Keratinocyte (primary cell): ENCODE measurements around the gene RAP1GAP2. TPM values are rescaled to one million over a fixed set of nuclear protein-coding genes. Genes with fewer than 3 reads are reported as not detected.

ENCODE experiments used
- DNase-seq: peaks from one replicate; pipeline ENCODE4 v3.0.0-alpha.2; 2011; ENCODE audit warnings: low read depth, missing footprints, low spot score
- FAIRE-seq: peaks from 2 replicates; lab custom pipeline; 2011; peaks lifted over from hg19 to GRCh38; lab: Jason Lieb, UNC
- H2AFZ ChIP-seq: 2 replicates; pipeline ENCODE4 v1.6.0; 2012; ENCODE audit warnings: low read length, control low read depth, inconsistent platforms; ENCODE audit not compliant: control insufficient read depth
- H3K27ac ChIP-seq: 2 replicates; pipeline ENCODE4 v1.5.1; 2011; ENCODE audit warnings: low read length; ENCODE audit not compliant: control insufficient read depth, insufficient read depth
- H3K27me3 ChIP-seq: 3 replicates; pipeline ENCODE4 v1.6.0; 2011; ENCODE audit warnings: low read length; ENCODE audit not compliant: control insufficient read depth, insufficient read depth; ENCODE audit errors: extremely low read depth
- H3K36me3 ChIP-seq, 2 experiments: 2 replicates in 1 of 2; 3 replicates in 1 of 2; pipeline ENCODE4 v1.5.1; 2011; ENCODE audit warnings: low read length in 2 of 2, mild to moderate bottlenecking in 1 of 2; ENCODE audit not compliant: control insufficient read depth in 2 of 2, insufficient read depth in 2 of 2; ENCODE audit errors: extremely low read depth in 1 of 2
- H3K4me1 ChIP-seq: 3 replicates; pipeline ENCODE4 v1.5.1; 2011; ENCODE audit warnings: low read length; ENCODE audit not compliant: control insufficient read depth, insufficient read depth; ENCODE audit errors: extremely low read depth
- H3K4me2 ChIP-seq: 3 replicates; pipeline ENCODE4 v1.6.0; 2011; ENCODE audit warnings: low read depth, low read length; ENCODE audit not compliant: control insufficient read depth, insufficient read depth; ENCODE audit errors: extremely low read depth
- H3K4me3 ChIP-seq, 3 experiments: fragments of 200-600 bp in 1 of 3; sonication (generic) in 1 of 3; 2 replicates in 2 of 3; 3 replicates in 1 of 3; pipeline ENCODE4 v1.5.1; 2011 to 2016; ENCODE audit warnings: low read length in 3 of 3, mild to moderate bottlenecking in 3 of 3, control low read depth in 2 of 3, inconsistent platforms in 1 of 3, low read depth in 1 of 3, mixed read lengths in 1 of 3, mixed run types in 1 of 3, moderate library complexity in 1 of 3; ENCODE audit not compliant: control insufficient read depth in 2 of 3, insufficient read depth in 2 of 3; ENCODE audit errors: extremely low read depth in 1 of 3
- H3K79me2 ChIP-seq: 2 replicates; pipeline ENCODE4 v1.6.0; 2012; ENCODE audit warnings: low read length; ENCODE audit not compliant: control insufficient read depth, insufficient read depth
- H3K9ac ChIP-seq: 3 replicates; pipeline ENCODE4 v1.6.0; 2011; ENCODE audit warnings: low read length; ENCODE audit not compliant: control insufficient read depth, insufficient read depth; ENCODE audit errors: extremely low read depth
- H3K9me1 ChIP-seq: 3 replicates; pipeline ENCODE4 v1.6.0; 2011; ENCODE audit warnings: low read length; ENCODE audit not compliant: control insufficient read depth, insufficient read depth; ENCODE audit errors: extremely low read depth
- H3K9me3 ChIP-seq: 2 replicates; pipeline ENCODE4 v1.5.1; 2012; ENCODE audit warnings: low read depth, low read length; ENCODE audit not compliant: control insufficient read depth
- H4K20me1 ChIP-seq: 3 replicates; pipeline ENCODE4 v1.6.0; 2011; ENCODE audit warnings: low read length; ENCODE audit not compliant: control insufficient read depth, insufficient read depth; ENCODE audit errors: extremely low read depth
- EZH2 ChIP-seq: IDR thresholded peaks from one replicate; pipeline ENCODE4 v1.6.1; 2012; ENCODE audit warnings: inconsistent platforms, mild to moderate bottlenecking, low read length, moderate library complexity
- dilution Hi-C: fragments of 300-500 bp; cut with MboI; formaldehyde crosslinking; loops from one replicate; pipeline ENCODE4 v1.7.0; 2020; ENCODE audit warnings: low sequenced_read_pairs; ENCODE audit not compliant: extremely low pct_ligation_motif_present
- polyA plus RNA-seq, 5 experiments: library from polyadenylated mRNA; depleted of rRNA in 3 of 5; stranded (reverse) in 3 of 5; stranded (forward) in 1 of 5; unstranded in 1 of 5; fragments of >200 nt; gene quantifications; 1 replicate in 1 of 5; 2 replicates in 3 of 5; 3 replicates in 1 of 5; pipeline versions ENCODE4 v1.2.1 to v1.2.3, GENCODE V29; 2011 to 2012; ENCODE audit warnings: missing spikeins in 2 of 5, low read depth in 1 of 5, low replicate concordance in 1 of 5
- TF ChIP-seq, protein P1 (sequence below), 3 experiments: IDR thresholded peaks in 1 of 3; conservative IDR thresholded peaks in 1 of 3; optimal IDR thresholded peaks in 1 of 3; 2 replicates in 2 of 3; 3 replicates in 1 of 3; pipeline versions ENCODE3 to v1.5.1; 2011; ENCODE audit warnings: low read length in 3 of 3, mild to moderate bottlenecking in 3 of 3, moderate library complexity in 2 of 3, control low read depth in 1 of 3, inconsistent platforms in 1 of 3; ENCODE audit not compliant: insufficient read depth in 2 of 3; ENCODE audit errors: extremely low read depth in 1 of 3

The RAP1GAP2 gene
- polyA plus RNA-seq, 1 donor (not counting 4 experiments of a cell fraction or from before 2014, with no cell fraction given) = 13.6 TPM

GRCh38 chr17:2867441-2868424 is 71.5 kb downstream of the RAP1GAP2 start:
- no peak overlapping the region for H3K9ac ChIP-seq
- H3K27me3 ChIP-seq = no peaks in the 10 kb centered on the region
- peaks cover 4% of the 10 kb centered on the region for H3K4me1 ChIP-seq
- peaks cover 47% of the 10 kb centered on the region for H3K79me2 ChIP-seq
- FAIRE-seq = no peak
- H2AFZ ChIP-seq = no peak overlapping the region
- no peak for DNase-seq
- dilution Hi-C loops = no loop called here
- no peak overlapping the region for H3K27ac ChIP-seq
- H3K9me1 ChIP-seq = no peaks in the 10 kb centered on the region
- H3K4me2 ChIP-seq = no peak overlapping the region
- H3K9me3 ChIP-seq = no peaks in the 10 kb centered on the region
- TF ChIP-seq, protein P1, sequence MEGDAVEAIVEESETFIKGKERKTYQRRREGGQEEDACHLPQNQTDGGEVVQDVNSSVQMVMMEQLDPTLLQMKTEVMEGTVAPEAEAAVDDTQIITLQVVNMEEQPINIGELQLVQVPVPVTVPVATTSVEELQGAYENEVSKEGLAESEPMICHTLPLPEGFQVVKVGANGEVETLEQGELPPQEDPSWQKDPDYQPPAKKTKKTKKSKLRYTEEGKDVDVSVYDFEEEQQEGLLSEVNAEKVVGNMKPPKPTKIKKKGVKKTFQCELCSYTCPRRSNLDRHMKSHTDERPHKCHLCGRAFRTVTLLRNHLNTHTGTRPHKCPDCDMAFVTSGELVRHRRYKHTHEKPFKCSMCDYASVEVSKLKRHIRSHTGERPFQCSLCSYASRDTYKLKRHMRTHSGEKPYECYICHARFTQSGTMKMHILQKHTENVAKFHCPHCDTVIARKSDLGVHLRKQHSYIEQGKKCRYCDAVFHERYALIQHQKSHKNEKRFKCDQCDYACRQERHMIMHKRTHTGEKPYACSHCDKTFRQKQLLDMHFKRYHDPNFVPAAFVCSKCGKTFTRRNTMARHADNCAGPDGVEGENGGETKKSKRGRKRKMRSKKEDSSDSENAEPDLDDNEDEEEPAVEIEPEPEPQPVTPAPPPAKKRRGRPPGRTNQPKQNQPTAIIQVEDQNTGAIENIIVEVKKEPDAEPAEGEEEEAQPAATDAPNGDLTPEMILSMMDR (optimal IDR thresholded peaks at IDR 0.05 in 1 of 3, IDR thresholded peaks at IDR 0.05 in 1 of 3, conservative IDR thresholded peaks at IDR 0.05 in 1 of 3; ENCODE audit: extremely low read depth in 1 of 3, insufficient read depth in 2 of 3, low read length in 3 of 3) = no peak
- TF ChIP-seq EZH2 = no peak
- H4K20me1 ChIP-seq = no peaks in the 10 kb centered on the region
- H3K36me3 ChIP-seq = peaks cover 0 to 10% of the 10 kb centered on the region in 2 experiments
- H3K4me3 ChIP-seq = no peak overlapping the region

DNA sequence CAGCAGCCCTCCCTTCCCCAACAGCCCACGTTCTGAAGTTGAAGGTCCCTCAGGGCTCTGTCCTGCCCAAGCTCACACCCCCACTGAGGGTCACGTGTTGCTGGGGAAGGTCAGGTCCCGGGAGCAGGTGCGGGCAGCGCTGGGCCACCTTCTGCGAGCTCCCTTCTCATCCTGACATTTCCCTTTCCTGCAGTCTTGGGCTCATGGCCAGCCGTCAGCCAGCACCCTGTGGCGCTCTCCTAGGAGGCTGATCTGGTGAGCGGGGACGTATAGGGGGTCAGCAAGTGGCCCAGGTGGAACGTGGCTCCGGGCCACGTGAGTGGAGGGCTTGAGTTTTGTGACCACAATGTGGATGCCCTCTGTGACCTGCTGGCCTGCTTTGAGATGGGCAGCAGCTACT is 73.4 kb downstream of the RAP1GAP2 start:
- no peaks in the 10 kb centered on the region for H3K27me3 ChIP-seq
- peaks cover 0 to 5% of the 10 kb centered on the region in 2 experiments for H3K36me3 ChIP-seq
- peaks cover 37% of the 10 kb centered on the region for H3K79me2 ChIP-seq
- no peak overlapping the region for H2AFZ ChIP-seq
- no peaks in the 10 kb centered on the region for H3K9me1 ChIP-seq
- TF ChIP-seq, protein P1 (optimal IDR thresholded peaks at IDR 0.05 in 1 of 3, IDR thresholded peaks at IDR 0.05 in 1 of 3, conservative IDR thresholded peaks at IDR 0.05 in 1 of 3; ENCODE audit: extremely low read depth in 1 of 3, insufficient read depth in 2 of 3, low read length in 3 of 3) = no peak
- no peak for TF ChIP-seq EZH2
- FAIRE-seq = no peak
- H3K4me2 ChIP-seq = no peak overlapping the region
- no peak overlapping the region for H3K4me3 ChIP-seq
- no peak overlapping the region for H3K9ac ChIP-seq
- no peak overlapping the region for H3K27ac ChIP-seq
- H3K4me1 ChIP-seq = peaks cover 12% of the 10 kb centered on the region
- no peaks in the 10 kb centered on the region for H3K9me3 ChIP-seq
- dilution Hi-C loops = no loop called here
- DNase-seq = no peak
- H4K20me1 ChIP-seq = no peaks in the 10 kb centered on the region
